B cell (primary cell): ENCODE data around the gene TMC6. TPM values are rescaled to one million over a fixed set of nuclear protein-coding genes. Genes with fewer than 3 reads are reported as not detected.

ENCODE experiments used
- ATAC-seq: fragments of 200-7000 bp; cut with Tn5 transposase; one replicate; pipeline ENCODE4 v1.10.0; 2021; ENCODE audit warnings: low read depth, mild to moderate bottlenecking, moderate number of reproducible peaks, moderate library complexity
- CTCF ChIA-PET: fragments of 350-600 bp; sonication (Branson Sonifier 250); formaldehyde crosslinking; loops from one replicate; lab custom pipeline; 2021; ENCODE audit warnings: antibody characterized with exemption, inconsistent platforms; lab: Charles Lee
- POLR2A ChIA-PET: fragments of 350-600 bp; sonication (Branson Sonifier 250); formaldehyde crosslinking; loops from one replicate; lab custom pipeline; 2021; ENCODE audit warnings: antibody characterized with exemption; lab: Charles Lee
- DNase-seq: peaks from one replicate; pipeline ENCODE4 v3.0.0; 2013
- H2AFZ ChIP-seq: 2 replicates; pipeline ENCODE4 v1.6.1; 2012; ENCODE audit warnings: mild to moderate bottlenecking, low read depth, low read length; ENCODE audit not compliant: insufficient read depth, poor library complexity, severe bottlenecking
- H3K27ac ChIP-seq, 2 donors: 1 replicate in 1 of 2; 2 replicates in 1 of 2; pipeline ENCODE4 v1.5.1; 2012 to 2013; ENCODE audit warnings: low read length in 2 of 2, mild to moderate bottlenecking in 2 of 2, moderate library complexity in 1 of 2
- H3K27me3 ChIP-seq, 4 experiments: fragments of 200-600 bp in 1 of 4; sonication (generic) in 1 of 4; replicated peaks in 1 of 4; 1 replicate in 2 of 4; 2 replicates in 2 of 4; pipeline versions ENCODE4 v1.6.1 to v1.7.0; 2013 to 2016; ENCODE audit warnings: low read length in 3 of 4, mild to moderate bottlenecking in 2 of 4, mixed read lengths in 1 of 4, moderate library complexity in 1 of 4; ENCODE audit not compliant: insufficient read depth in 4 of 4, control insufficient read depth in 3 of 4; ENCODE audit errors: control extremely low read depth in 1 of 4
- H3K36me3 ChIP-seq, 2 experiments: replicated peaks in 1 of 2; 1 replicate in 1 of 2; 2 replicates in 1 of 2; pipeline versions ENCODE4 v1.6.1 to v1.7.1; 2013; ENCODE audit warnings: low read length in 1 of 2; ENCODE audit not compliant: insufficient read depth in 2 of 2, control insufficient read depth in 1 of 2; ENCODE audit errors: control extremely low read depth in 1 of 2, extremely low read depth in 1 of 2
- H3K4me1 ChIP-seq, 2 donors: fragments of 200-600 bp in 1 of 2; sonication (generic) in 1 of 2; 1 replicate in 1 of 2; 2 replicates in 1 of 2; pipeline versions ENCODE4 v1.5.1 to v1.6.1; 2013 to 2017; ENCODE audit warnings: low read length in 2 of 2; ENCODE audit not compliant: control insufficient read depth in 2 of 2, insufficient read depth in 2 of 2
- H3K4me2 ChIP-seq: replicated peaks from 2 replicates; pipeline ENCODE3; 2012; ENCODE audit warnings: mild to moderate bottlenecking, low read depth, low read length; ENCODE audit not compliant: poor library complexity, severe bottlenecking
- H3K4me3 ChIP-seq, 5 experiments: fragments of 200-600 bp in 1 of 5; sonication (generic) in 1 of 5; 1 replicate in 3 of 5; 2 replicates in 2 of 5; pipeline versions ENCODE4 v1.5.1 to v1.7.0; 2011 to 2016; ENCODE audit warnings: low read length in 4 of 5, mild to moderate bottlenecking in 4 of 5, low read depth in 2 of 5, control low read depth in 1 of 5, moderate library complexity in 1 of 5; ENCODE audit not compliant: insufficient read depth in 1 of 5; ENCODE audit errors: control extremely low read depth in 1 of 5, extremely low read depth in 1 of 5
- H3K79me2 ChIP-seq: fragments of 200-600 bp; sonication (generic); one replicate; pipeline ENCODE4 v1.6.0; 2016; ENCODE audit warnings: low read length; ENCODE audit not compliant: control insufficient read depth, insufficient read depth
- H3K9ac ChIP-seq: fragments of 200-600 bp; sonication (generic); 2 replicates; pipeline ENCODE4 v1.6.1; 2017; ENCODE audit warnings: mild to moderate bottlenecking, low read length, moderate library complexity
- H3K9me3 ChIP-seq, 3 donors: one replicate each; pipeline versions ENCODE4 v1.6.1 to v1.7.1; 2013; ENCODE audit warnings: low read length in 2 of 3; ENCODE audit not compliant: control insufficient read depth in 2 of 3, insufficient read depth in 1 of 3; ENCODE audit errors: control extremely low read depth in 1 of 3
- H4K20me1 ChIP-seq: 2 replicates; pipeline ENCODE4 v1.6.0; 2012; ENCODE audit warnings: mild to moderate bottlenecking, low read length; ENCODE audit not compliant: insufficient read depth, control insufficient read depth, poor library complexity, severe bottlenecking
- H3K27ac Mint-ChIP-seq: one replicate; pipeline ENCODE4 v1.8.0; 2021; ENCODE audit warnings: mixed read lengths
- H3K27me3 Mint-ChIP-seq: one replicate; pipeline ENCODE4 v1.8.0; 2021; ENCODE audit warnings: mixed read lengths
- H3K4me1 Mint-ChIP-seq: one replicate; pipeline ENCODE4 v1.8.0; 2021; ENCODE audit warnings: mixed read lengths
- H3K4me3 Mint-ChIP-seq: one replicate; pipeline ENCODE4 v1.8.0; 2021; ENCODE audit warnings: mixed read lengths
- H3K9me3 Mint-ChIP-seq: one replicate; pipeline ENCODE4 v1.8.0; 2022; ENCODE audit warnings: mixed read lengths; ENCODE audit not compliant: insufficient read depth
- CTCF ChIP-seq: fragments of 200-600 bp; IDR thresholded peaks from one replicate; pipeline ENCODE4 v1.8.0; 2022; ENCODE audit warnings: antibody characterized with exemption, mild to moderate bottlenecking
- EZH2 ChIP-seq: IDR thresholded peaks from 2 replicates; pipeline ENCODE4 v1.6.1; 2012; ENCODE audit warnings: borderline replicate concordance, low read depth, mild to moderate bottlenecking, moderate library complexity, low read length; ENCODE audit not compliant: insufficient read depth, poor library complexity, severe bottlenecking
- WGBS: methylation state at CpG from one replicate; pipeline ENCODE4 v1.1.5; 2013; ENCODE audit warnings: missing lambda C conversion rate; ENCODE audit not compliant: insufficient coverage; 5-methylcytosine and 5-hydroxymethylcytosine counted together
- intact Hi-C: fragments of 100-400 bp; cut with micrococcal nuclease; formaldehyde crosslinking; loops from one replicate; pipeline ENCODE4 v1.10.0; 2022
- polyA plus RNA-seq: library from polyadenylated mRNA; depleted of rRNA; stranded (reverse); fragments of >200 nt; gene quantifications from 2 replicates; pipeline ENCODE4 v1.2.3, GENCODE V29; 2012
- small RNA-seq: library from RNA; depleted of rRNA; stranded (forward); fragments of <200 nt; gene quantifications from one replicate; pipeline ENCODE3, GENCODE V24; 2012; ENCODE audit warnings: low replicate concordance, low read depth; ENCODE audit not compliant: insufficient read length
- total RNA-seq, 2 donors: library from RNA; stranded (reverse); fragments of 120-200 nt in 1 of 2; gene quantifications; 1 replicate in 1 of 2; 2 replicates in 1 of 2; pipeline versions ENCODE4 v1.2.3 to v1.2.4, GENCODE V29; 2013 to 2022

Gene TMC6
- total and polyA plus RNA-seq, 2 donors (not counting 1 experiment from before 2014, with no cell fraction given) = 374 to 891 TPM

GRCh38 chr17:78062596-78062995 is 66.0 kb downstream of the TMC6 start:
- H3K4me3 Mint-ChIP-seq = no peak overlapping the region
- H3K9me3 Mint-ChIP-seq = no peaks in the 10 kb centered on the region
- Histone ChIP-seq H3K4me2 (no peak overlapping the region), H3K36me3 (peaks cover 4 to 21% of the 10 kb centered on the region in 2 experiments), H3K27ac (no peak overlapping the region), H3K4me3 (no peak overlapping the region), H3K4me1 (no peaks in the 10 kb centered on the region), H2AFZ (no peak overlapping the region), H3K27me3 (no peaks in the 10 kb centered on the region), H3K9me3 (no peaks in the 10 kb centered on the region), H3K9ac (no peak overlapping the region), H3K79me2 (no peaks in the 10 kb centered on the region), H4K20me1 (peaks cover 22% of the 10 kb centered on the region)
- H3K27me3 Mint-ChIP-seq = no peaks in the 10 kb centered on the region
- no peak for TF ChIP-seq CTCF
- TF ChIP-seq EZH2 = no peak
- 100% methylated on average over 1 of the region's 2 CpGs for WGBS
- no peak overlapping the region for H3K27ac Mint-ChIP-seq
- POLR2A ChIA-PET = no interaction called here
- CTCF ChIA-PET = interaction anchor here (1.2 kb wide), 1 partner anchor 21 kb away, joined by 4 read pairs; no protein-coding TSS in a partner anchor
- intact Hi-C loops = no loop called here
- DNase-seq (no peak), ATAC-seq (no peak)
- H3K4me1 Mint-ChIP-seq = no peaks in the 10 kb centered on the region

Small RNAs within 50 kb of the gene (small RNA-seq; reads per million reads assigned to genes)
- not detected for gene RNU6-625P

Other genes starting within 250 kb of the TMC6 start
- 63.8 and 66.8 TPM in 2 replicates for gene TNRC6C, start 170.1 kb downstream of the TMC6 start, total RNA-seq
- 3.9 and 4.8 TPM in 2 replicates for gene TNRC6C, start 170.1 kb downstream of the TMC6 start, polyA plus RNA-seq
- gene TMC8, start 2.0 kb upstream of the TMC6 start, total RNA-seq = 235 and 252 TPM in 2 replicates
- gene TMC8, start 2.0 kb upstream of the TMC6 start, polyA plus RNA-seq = 352 and 445 TPM in 2 replicates
- 1.2 and 1.6 TPM in 2 replicates for gene C17orf99, start 17.6 kb upstream of the TMC6 start, total RNA-seq
- gene C17orf99, start 17.6 kb upstream of the TMC6 start, polyA plus RNA-seq = 0.30 and 1.6 TPM in 2 replicates
- gene SYNGR2, start 39.8 kb upstream of the TMC6 start, total RNA-seq = 380 and 390 TPM in 2 replicates
- gene SYNGR2, start 39.8 kb upstream of the TMC6 start, polyA plus RNA-seq = 363 and 442 TPM in 2 replicates
- gene TK1, start 58.3 kb upstream of the TMC6 start, total RNA-seq = 1.5 and 2.2 TPM in 2 replicates
- gene TK1, start 58.3 kb upstream of the TMC6 start, polyA plus RNA-seq = 2.5 and 3.8 TPM in 2 replicates
- 18.2 and 23.3 TPM in 2 replicates for gene AFMID, start 58.6 kb upstream of the TMC6 start, total RNA-seq
- gene AFMID, start 58.6 kb upstream of the TMC6 start, polyA plus RNA-seq = 12.8 and 24.8 TPM in 2 replicates
- gene BIRC5, start 85.5 kb upstream of the TMC6 start, total RNA-seq = 0.51 and 0.84 TPM in 2 replicates
- 0.33 and 0.36 TPM in 2 replicates for gene BIRC5, start 85.5 kb upstream of the TMC6 start, polyA plus RNA-seq
- not detected in 2 replicates for gene TMEM235, start 102.9 kb upstream of the TMC6 start, total RNA-seq
- gene TMEM235, start 102.9 kb upstream of the TMC6 start, polyA plus RNA-seq = not detected in 2 replicates
- 39.8 and 41.8 TPM in 2 replicates for gene SOCS3, start 231.3 kb upstream of the TMC6 start, total RNA-seq
- 24.4 and 67.6 TPM in 2 replicates for gene SOCS3, start 231.3 kb upstream of the TMC6 start, polyA plus RNA-seq
- gene PGS1, start 249.9 kb upstream of the TMC6 start, total RNA-seq = 88.3 and 91.1 TPM in 2 replicates
- 85.1 and 87.4 TPM in 2 replicates for gene PGS1, start 249.9 kb upstream of the TMC6 start, polyA plus RNA-seq